Inflammatory macrophage treated with lipopolysaccharide for 4 hours (primary cell): Measurements from ENCODE around the gene KDM7A.

Source experiments
- DNase-seq: peaks from one replicate; pipeline ENCODE4 v3.0.0-alpha.2; 2020

Gene KDM7A

DNA sequence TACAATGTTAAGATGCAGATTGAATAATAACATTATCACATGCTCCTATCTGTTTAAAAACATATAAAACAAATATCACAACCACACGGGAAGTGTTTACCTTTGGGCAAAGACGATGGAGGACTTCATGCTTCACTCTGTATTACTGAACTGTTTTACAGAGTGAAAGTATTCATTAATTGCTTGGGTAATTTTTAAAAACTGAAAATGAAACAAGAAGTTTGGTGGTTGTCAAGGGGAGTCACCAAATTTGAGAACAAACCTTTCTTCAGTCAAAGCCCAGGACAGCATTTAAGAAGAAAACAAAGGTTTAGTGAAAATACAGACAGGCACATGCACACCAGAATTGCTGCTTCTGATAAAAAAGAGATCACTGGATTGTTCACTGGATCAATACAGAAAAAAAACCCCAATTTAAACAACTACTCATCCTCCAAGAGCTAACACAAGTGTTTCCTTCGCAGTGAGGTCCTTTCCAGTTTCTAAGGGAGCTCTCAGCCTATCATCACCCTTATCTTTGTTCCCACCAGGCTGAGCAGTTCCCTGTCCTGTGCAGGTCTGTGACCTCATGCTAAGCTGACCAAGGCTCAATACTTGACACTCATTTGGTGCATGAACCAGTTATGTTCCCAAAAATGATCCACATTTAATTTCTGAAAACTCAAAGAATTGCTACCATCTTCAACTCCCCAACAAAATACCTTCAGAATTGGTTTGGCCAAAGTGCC lies 122.8 kb downstream of the KDM7A start:
- peak; percentile 56 for DNase-seq

- DNase-seq: peak; percentile 49
These were observed 125.0 kb downstream of the KDM7A start for GRCh38 chr7:140051820-140052219.

- no peak for DNase-seq
These were observed 126.7 kb downstream of the KDM7A start for GRCh38 chr7:140050100-140050499.

DNA sequence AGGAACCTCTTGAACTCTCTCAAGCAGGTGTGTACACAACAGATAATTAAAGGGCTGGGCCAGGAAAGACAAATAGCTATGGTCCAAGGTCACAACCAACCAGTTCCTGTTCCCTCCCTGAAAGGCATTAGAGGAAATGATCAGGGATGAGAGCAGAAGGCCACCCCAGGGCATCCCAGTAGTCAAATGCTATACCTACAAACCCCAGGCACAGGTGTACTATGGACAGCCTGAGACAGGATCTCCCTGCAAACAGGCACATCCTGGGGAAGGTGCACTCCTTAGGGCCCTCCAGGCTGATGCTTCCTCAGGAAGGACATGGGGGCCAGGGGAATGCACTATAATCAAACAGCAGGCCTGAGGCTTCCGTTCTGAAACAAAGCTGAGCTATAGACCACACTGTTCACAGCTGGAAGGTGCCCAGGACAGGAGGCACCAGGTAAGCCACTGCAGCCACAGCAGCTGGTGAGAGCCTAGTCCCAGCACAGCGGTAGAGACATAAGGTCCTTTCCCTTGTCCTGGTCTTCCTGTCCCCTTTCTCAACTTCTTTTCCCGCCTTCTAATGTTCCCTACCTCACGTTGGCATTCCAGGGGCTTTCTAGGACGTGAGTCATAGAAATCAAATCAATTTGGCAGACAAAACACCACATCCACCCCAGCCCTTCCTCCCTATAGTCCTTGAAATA lies 127.3 kb downstream of the KDM7A start:
- DNase-seq: no peak

GRCh38 chr7:140048989-140049338 lies 127.8 kb downstream of the KDM7A start:
- no peak for DNase-seq

DNA sequence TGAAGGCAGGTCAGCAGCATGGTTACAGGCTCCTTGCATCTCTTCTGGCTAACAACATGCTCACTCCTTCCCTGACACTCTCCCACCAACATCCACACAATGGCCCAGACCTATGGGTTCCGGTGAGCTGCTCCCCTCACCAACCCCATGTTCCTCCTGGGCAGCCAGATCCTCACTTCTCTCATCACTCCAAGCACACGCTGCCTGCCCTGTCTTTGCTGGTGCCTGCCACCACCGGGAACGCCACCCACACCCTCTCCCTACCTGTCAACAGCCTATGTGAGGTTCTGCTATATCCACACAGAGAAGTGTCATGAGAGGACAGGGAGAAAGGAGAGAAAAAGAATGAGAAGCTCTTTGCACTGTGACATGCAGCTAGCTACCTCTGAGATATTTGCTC lies 128.6 kb downstream of the KDM7A start:
- DNase-seq: no peak

DNA sequence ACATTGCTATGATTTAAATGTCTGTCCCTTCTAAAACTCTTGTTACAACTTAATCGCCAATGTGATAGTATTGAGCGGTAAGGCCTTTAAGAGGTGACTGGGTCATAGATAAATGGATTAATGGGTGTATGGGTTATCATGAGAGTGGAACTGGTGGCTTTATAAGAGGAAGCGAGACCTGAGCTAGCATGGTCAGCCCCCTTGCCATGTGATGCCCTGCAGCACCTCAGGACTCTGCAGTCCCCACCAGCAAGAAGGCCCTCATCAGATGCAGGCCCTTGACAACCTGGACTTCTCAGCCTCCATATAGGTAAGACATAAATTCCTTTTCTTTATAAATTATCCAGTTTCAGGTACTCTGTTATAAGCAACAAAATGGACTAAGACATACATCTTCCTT lies 129.6 kb downstream of the KDM7A start:
- DNase-seq: no peak

DNA sequence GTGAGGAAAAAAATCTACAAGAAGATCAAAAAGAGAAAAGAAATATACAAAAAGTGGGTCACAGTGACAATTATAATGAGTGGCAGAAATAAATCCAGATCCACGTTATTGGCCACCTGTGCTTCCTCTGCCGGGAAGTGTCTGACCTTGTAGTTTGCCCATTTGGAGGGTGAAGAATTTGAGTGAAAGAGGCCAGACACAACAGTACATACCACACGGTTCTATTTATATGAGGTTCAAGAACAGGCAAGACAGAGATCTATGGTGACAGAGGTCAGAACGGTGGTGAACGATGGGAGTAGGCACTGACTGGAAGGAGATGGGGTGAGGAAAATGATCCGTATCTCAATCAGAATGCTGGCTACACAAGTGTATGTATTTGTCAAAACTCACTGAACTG lies 131.1 kb downstream of the KDM7A start:
- no peak for DNase-seq

GRCh38 chr7:140044251-140044650 lies 132.5 kb downstream of the KDM7A start:
- DNase-seq: no peak

GRCh38 chr7:140042386-140042670 lies 134.5 kb downstream of the KDM7A start:
- no peak for DNase-seq

- DNase-seq: no peak
These were observed 135.0 kb downstream of the KDM7A start for GRCh38 chr7:140041659-140042385.

- DNase-seq: no peak
These were observed 136.9 kb downstream of the KDM7A start for GRCh38 chr7:140039896-140040295.

DNA sequence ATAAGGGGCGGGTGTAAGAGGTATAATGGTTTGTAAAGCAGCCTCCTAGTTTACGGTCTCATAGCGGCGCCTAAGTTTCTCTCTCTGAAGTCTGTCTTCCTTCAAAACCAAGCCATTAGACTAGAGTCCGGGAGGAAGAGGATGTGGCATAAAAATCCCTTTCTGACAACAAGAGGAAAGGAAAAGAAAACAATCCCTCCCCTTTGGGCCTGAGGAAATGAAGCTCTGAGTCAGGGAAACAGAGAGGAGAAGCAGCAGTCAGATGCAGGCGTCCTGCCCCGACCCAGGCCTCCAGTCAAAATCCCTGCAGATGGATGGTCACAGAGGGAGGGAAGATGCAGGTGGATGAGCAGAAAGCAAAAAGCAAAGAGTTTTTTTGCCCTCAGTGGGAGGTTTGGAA lies 137.7 kb downstream of the KDM7A start:
- no peak for DNase-seq

DNA sequence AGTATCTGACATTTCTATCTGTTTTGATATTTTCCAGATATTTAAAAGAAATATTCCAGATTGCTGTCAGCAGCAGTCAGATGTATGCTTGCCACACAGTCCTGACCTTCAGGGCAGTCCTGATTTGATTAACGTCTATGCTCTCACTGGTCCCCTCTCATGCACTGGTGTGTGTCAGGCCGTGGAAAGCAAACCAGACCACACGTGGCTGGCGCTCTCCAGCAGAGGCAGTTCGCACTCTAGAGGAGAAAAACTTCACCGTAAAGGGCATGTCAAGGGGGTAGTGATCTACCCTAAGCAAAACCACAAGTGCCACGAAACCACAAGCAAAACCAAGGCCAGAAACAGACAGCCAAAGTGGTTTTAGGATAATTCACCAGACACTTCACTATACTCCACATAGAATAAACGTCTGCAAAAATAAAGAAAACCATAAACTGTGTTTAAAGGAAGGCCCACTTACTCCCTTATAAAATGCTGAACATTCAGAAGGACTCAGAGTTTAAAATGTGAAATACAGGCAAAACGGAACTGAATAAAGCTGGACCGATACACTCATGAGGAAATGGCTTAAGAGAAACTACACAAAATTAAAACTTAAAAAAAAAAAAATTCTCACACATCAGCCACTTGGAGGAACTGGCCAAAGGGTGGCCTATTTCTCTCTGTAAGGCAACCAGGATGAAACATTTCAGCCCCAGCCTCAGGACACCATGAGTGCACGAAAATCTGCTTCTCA lies 140.4 kb downstream of the KDM7A start:
- DNase-seq: peak; percentile 33

DNA sequence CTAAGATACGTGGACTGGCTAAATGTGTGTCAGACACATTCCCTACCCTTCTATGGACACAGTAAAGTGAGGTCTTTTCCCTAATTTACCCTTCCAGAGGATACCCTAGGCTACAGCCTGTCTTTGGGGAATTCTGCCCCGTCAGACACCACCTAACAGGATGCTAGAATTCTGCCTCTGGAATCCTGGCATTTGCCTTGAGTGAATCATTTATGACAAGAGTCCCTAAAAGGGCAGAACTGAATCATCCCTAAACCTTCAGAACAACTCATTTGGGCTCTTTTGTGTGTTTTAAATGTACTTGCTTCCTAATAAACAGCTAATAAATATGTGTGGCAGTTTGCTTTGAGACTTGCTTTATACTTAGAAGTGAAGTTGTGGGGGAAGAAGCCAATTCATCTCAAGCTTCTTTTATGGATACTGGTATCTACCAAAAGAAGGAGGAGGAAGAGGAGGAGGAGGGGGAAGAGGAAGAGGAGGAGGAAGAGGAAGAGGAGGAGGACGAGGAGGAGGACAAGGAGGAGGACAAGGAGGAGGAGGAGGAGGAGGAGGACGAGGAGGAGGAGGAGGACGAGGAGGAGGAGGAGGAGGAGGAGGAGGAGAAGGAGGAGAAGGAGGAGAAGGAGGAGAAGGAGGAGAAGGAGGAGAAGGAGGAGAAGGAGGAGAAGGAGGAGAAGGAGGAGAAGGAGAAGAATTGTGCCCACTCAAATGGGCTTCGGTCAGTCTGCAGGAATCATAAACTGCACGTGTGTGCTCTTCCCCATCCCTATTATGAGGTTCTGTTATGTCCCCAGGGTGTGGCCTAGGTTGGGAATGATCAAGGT lies 141.2 kb downstream of the KDM7A start:
- no peak for DNase-seq
